Gastrocnemius medialis (tissue), 4 donors: ENCODE measurements around the gene CCDC107.

Experiments used
- POLR2A ChIP-seq, 2 donors: fragments of 450-650 bp; IDR thresholded peaks; one replicate each; pipeline ENCODE4 v1.6.1; 2017; ENCODE audit warnings: antibody characterized with exemption in 2 of 2, mild to moderate bottlenecking in 2 of 2, moderate library complexity in 2 of 2
- TF ChIP-seq, protein P1 (sequence below), 5 experiments: fragments of 450-650 bp in 3 of 5; fragments of 200-600 bp in 2 of 5; sonication (generic) in 2 of 5; IDR thresholded peaks in 4 of 5; conservative IDR thresholded peaks in 1 of 5; 1 replicate in 4 of 5; 2 replicates in 1 of 5; pipeline ENCODE4 v1.5.1; 2016 to 2019; ENCODE audit warnings: antibody characterized with exemption in 5 of 5, mild to moderate bottlenecking in 3 of 5, moderate library complexity in 3 of 5

- TF ChIP-seq, protein P1, sequence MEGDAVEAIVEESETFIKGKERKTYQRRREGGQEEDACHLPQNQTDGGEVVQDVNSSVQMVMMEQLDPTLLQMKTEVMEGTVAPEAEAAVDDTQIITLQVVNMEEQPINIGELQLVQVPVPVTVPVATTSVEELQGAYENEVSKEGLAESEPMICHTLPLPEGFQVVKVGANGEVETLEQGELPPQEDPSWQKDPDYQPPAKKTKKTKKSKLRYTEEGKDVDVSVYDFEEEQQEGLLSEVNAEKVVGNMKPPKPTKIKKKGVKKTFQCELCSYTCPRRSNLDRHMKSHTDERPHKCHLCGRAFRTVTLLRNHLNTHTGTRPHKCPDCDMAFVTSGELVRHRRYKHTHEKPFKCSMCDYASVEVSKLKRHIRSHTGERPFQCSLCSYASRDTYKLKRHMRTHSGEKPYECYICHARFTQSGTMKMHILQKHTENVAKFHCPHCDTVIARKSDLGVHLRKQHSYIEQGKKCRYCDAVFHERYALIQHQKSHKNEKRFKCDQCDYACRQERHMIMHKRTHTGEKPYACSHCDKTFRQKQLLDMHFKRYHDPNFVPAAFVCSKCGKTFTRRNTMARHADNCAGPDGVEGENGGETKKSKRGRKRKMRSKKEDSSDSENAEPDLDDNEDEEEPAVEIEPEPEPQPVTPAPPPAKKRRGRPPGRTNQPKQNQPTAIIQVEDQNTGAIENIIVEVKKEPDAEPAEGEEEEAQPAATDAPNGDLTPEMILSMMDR (IDR thresholded peaks at IDR 0.05 in 4 of 5, conservative IDR thresholded peaks at IDR 0.05 in 1 of 5), result no peak
- TF ChIP-seq POLR2A (IDR thresholded peaks at IDR 0.05), result no peak
These were observed 48.3 kb upstream of the CCDC107 start for GRCh38 chr9:35609820-35610163.
